GM23248 (cell line): ENCODE data around the gene MSGN1.

Source experiments
- EZH2 ChIP-seq: fragments of 200-600 bp; sonication (generic); IDR thresholded peaks from 2 replicates; pipeline ENCODE4 v1.6.1; 2018; ENCODE audit warnings: antibody characterized with exemption, mild to moderate bottlenecking; ENCODE audit not compliant: insufficient read depth, poor library complexity, severe bottlenecking
- EZH2phosphoT487 ChIP-seq: fragments of 200-600 bp; sonication (generic); IDR thresholded peaks from 2 replicates; pipeline ENCODE4 v1.6.1; 2018; ENCODE audit warnings: antibody characterized with exemption, moderate library complexity, mild to moderate bottlenecking, low read depth; ENCODE audit not compliant: insufficient read depth

DNA sequence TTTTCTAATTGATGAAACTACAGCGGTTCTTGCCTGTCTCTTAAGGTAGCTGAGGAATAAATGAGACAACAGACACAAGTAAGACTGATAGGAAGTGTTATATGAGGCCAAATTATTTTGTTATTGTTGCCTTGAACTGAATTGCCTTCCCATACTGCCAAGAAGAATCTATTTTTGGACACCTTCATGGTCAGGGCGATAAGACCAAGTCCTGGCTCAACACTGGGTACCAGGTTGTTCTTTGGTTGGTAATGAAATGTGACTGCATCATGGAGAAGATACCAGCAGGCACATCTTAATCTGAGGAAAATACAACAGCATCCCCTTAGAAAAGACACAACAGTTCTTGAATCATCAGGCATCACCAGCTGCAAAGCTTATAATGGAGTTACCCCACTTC is 23.7 kb downstream of the MSGN1 start:
- TF ChIP-seq EZH2phosphoT487 = no peak
- no peak for TF ChIP-seq EZH2
